HAP-1 (cell line): ENCODE data around the gene RUNX3.

Source experiments
- DNase-seq, 2 experiments: peaks; one replicate each; pipeline ENCODE4 v3.0.0-alpha.2; 2016 to 2020; ENCODE audit warnings: low spot score in 2 of 2
- H3K27me3 ChIP-seq: fragments of 250-450 bp; sonication (Bioruptor Pico); 2 replicates; pipeline ENCODE4 v1.5.1; 2020; ENCODE audit warnings: low read depth, mild to moderate bottlenecking, moderate library complexity
- H3K36me3 ChIP-seq: fragments of 250-450 bp; sonication (Bioruptor Pico); replicated peaks from 2 replicates; pipeline ENCODE4 v1.5.1; 2020; ENCODE audit warnings: mild to moderate bottlenecking
- H3K4me1 ChIP-seq: fragments of 250-450 bp; sonication (Bioruptor Pico); 2 replicates; pipeline ENCODE4 v1.5.1; 2020; ENCODE audit warnings: mild to moderate bottlenecking
- H3K4me3 ChIP-seq: fragments of 250-450 bp; sonication (Bioruptor Pico); 2 replicates; pipeline ENCODE4 v1.5.1; 2020; ENCODE audit warnings: mild to moderate bottlenecking, moderate library complexity
- H3K9me3 ChIP-seq: fragments of 250-450 bp; sonication (Bioruptor Pico); 2 replicates; pipeline ENCODE4 v1.5.1; 2020; ENCODE audit warnings: mild to moderate bottlenecking, moderate library complexity
- in situ Hi-C: fragments of 300-500 bp; cut with MboI; formaldehyde crosslinking; loops from 3 replicates; pipeline ENCODE4 v1.14.3; 2020; ENCODE audit warnings: low sequenced_read_pairs, inconsistent platforms, mixed read lengths

RUNX3 gene

GRCh38 chr1:24967555-24967954 lies 37.5 kb upstream of the RUNX3 start:
- H3K36me3 ChIP-seq, result no peaks in the 10 kb centered on the region
- in situ Hi-C loops, result no loop called here

GRCh38 chr1:24966724-24967346 lies 36.8 kb upstream of the RUNX3 start:
- no peak for DNase-seq
- Histone ChIP-seq H3K27me3 (no peaks in the 10 kb centered on the region), H3K4me1 (no peaks in the 10 kb centered on the region), H3K9me3 (no peaks in the 10 kb centered on the region), H3K36me3 (no peaks in the 10 kb centered on the region), H3K4me3 (no peak overlapping the region)
- in situ Hi-C loops, result no loop called here

More at GRCh38 chr1:24967555-24967954, 37.5 kb upstream of the RUNX3 start:
- no peaks in the 10 kb centered on the region for H3K9me3 ChIP-seq
- H3K27me3 ChIP-seq, result no peaks in the 10 kb centered on the region
- no peaks in the 10 kb centered on the region for H3K4me1 ChIP-seq
- H3K4me3 ChIP-seq, result no peak overlapping the region
- no peak for DNase-seq

GRCh38 chr1:24966121-24966723 lies 36.1 kb upstream of the RUNX3 start:
- DNase-seq, result no peak
- Histone ChIP-seq H3K36me3 (no peaks in the 10 kb centered on the region), H3K9me3 (no peaks in the 10 kb centered on the region), H3K27me3 (no peaks in the 10 kb centered on the region), H3K4me1 (no peaks in the 10 kb centered on the region), H3K4me3 (no peak overlapping the region)
- in situ Hi-C loops, result no loop called here

GRCh38 chr1:24965571-24965930 lies 35.5 kb upstream of the RUNX3 start:
- Histone ChIP-seq H3K9me3 (no peaks in the 10 kb centered on the region), H3K4me1 (no peaks in the 10 kb centered on the region), H3K27me3 (no peaks in the 10 kb centered on the region), H3K36me3 (no peaks in the 10 kb centered on the region), H3K4me3 (no peak overlapping the region)
- in situ Hi-C loops, result no loop called here
- DNase-seq, result no peak

- Histone ChIP-seq H3K36me3 (no peaks in the 10 kb centered on the region), H3K4me3 (no peak overlapping the region), H3K9me3 (no peaks in the 10 kb centered on the region), H3K27me3 (no peaks in the 10 kb centered on the region), H3K4me1 (no peaks in the 10 kb centered on the region)
- in situ Hi-C loops, result no loop called here
- DNase-seq, result no peak
Observed at GRCh38 chr1:24964811-24965570, 34.9 kb upstream of the RUNX3 start.

- Histone ChIP-seq H3K9me3 (no peaks in the 10 kb centered on the region), H3K4me3 (no peak overlapping the region), H3K36me3 (no peaks in the 10 kb centered on the region), H3K4me1 (no peaks in the 10 kb centered on the region), H3K27me3 (no peaks in the 10 kb centered on the region)
- no peak for DNase-seq
- in situ Hi-C loops, result no loop called here
Observed at GRCh38 chr1:24963943-24964693, 34.0 kb upstream of the RUNX3 start.

GRCh38 chr1:24963099-24963872 lies 33.2 kb upstream of the RUNX3 start:
- no peaks in the 10 kb centered on the region for H3K36me3 ChIP-seq
- H3K9me3 ChIP-seq, result no peaks in the 10 kb centered on the region
- H3K27me3 ChIP-seq, result no peaks in the 10 kb centered on the region
- in situ Hi-C loops, result no loop called here
- no peaks in the 10 kb centered on the region for H3K4me1 ChIP-seq
- no peak overlapping the region for H3K4me3 ChIP-seq
- no peak for DNase-seq

GRCh38 chr1:24961961-24962861 lies 32.1 kb upstream of the RUNX3 start:
- Histone ChIP-seq H3K9me3 (no peaks in the 10 kb centered on the region), H3K27me3 (no peaks in the 10 kb centered on the region), H3K36me3 (no peaks in the 10 kb centered on the region), H3K4me3 (no peak overlapping the region), H3K4me1 (no peaks in the 10 kb centered on the region)
- DNase-seq, result no peak
- in situ Hi-C loops, result no loop called here

GRCh38 chr1:24961334-24961733 lies 31.3 kb upstream of the RUNX3 start:
- Histone ChIP-seq H3K4me1 (no peaks in the 10 kb centered on the region), H3K27me3 (no peaks in the 10 kb centered on the region), H3K4me3 (no peak overlapping the region), H3K9me3 (no peaks in the 10 kb centered on the region), H3K36me3 (no peaks in the 10 kb centered on the region)
- DNase-seq, result no peak
- in situ Hi-C loops, result no loop called here

- Histone ChIP-seq H3K9me3 (no peaks in the 10 kb centered on the region), H3K4me3 (no peak overlapping the region), H3K27me3 (no peaks in the 10 kb centered on the region), H3K36me3 (no peaks in the 10 kb centered on the region), H3K4me1 (no peaks in the 10 kb centered on the region)
- DNase-seq, result no peak
- in situ Hi-C loops, result no loop called here
Observed at GRCh38 chr1:24960071-24960801, 30.2 kb upstream of the RUNX3 start.

- DNase-seq, result no peak
- Histone ChIP-seq H3K9me3 (no peaks in the 10 kb centered on the region), H3K27me3 (no peaks in the 10 kb centered on the region), H3K4me1 (no peaks in the 10 kb centered on the region), H3K36me3 (no peaks in the 10 kb centered on the region), H3K4me3 (no peak overlapping the region)
- in situ Hi-C loops, result no loop called here
Observed at GRCh38 chr1:24959623-24959975, 29.5 kb upstream of the RUNX3 start.
